GM06990 (cell line): Measurements from ENCODE around the gene PTRH1.

Experiments
- DNase-seq: peaks from one replicate; pipeline ENCODE4 v3.0.0-alpha.2; 2011; ENCODE audit not compliant: insufficient read length; ENCODE audit errors: extremely low read depth
- H3K27me3 ChIP-seq: replicated peaks from 2 replicates; pipeline ENCODE4 v1.6.0; 2011; ENCODE audit warnings: low read length; ENCODE audit not compliant: control insufficient read depth, insufficient read depth
- H3K36me3 ChIP-seq: 2 replicates; pipeline ENCODE4 v1.5.1; 2011; ENCODE audit warnings: low read length; ENCODE audit not compliant: control insufficient read depth, insufficient read depth
- H3K4me3 ChIP-seq: replicated peaks from 2 replicates; pipeline ENCODE4 v1.5.1; 2011; ENCODE audit warnings: low read depth, mild to moderate bottlenecking, control low read depth, low read length
- CTCF ChIP-seq: IDR thresholded peaks from 2 replicates; pipeline ENCODE4 v1.5.1; 2011; ENCODE audit warnings: low read length, control low read depth, mild to moderate bottlenecking, inconsistent platforms; ENCODE audit not compliant: insufficient read depth, poor library complexity, severe bottlenecking

PTRH1 gene

GRCh38 chr9:127707766-127708165 lies 7.7 kb downstream of the PTRH1 start:
- no peak overlapping the region for H3K4me3 ChIP-seq
- H3K27me3 ChIP-seq = no peaks in the 10 kb centered on the region
- TF ChIP-seq CTCF = peak; percentile 44
- H3K36me3 ChIP-seq = no peaks in the 10 kb centered on the region; the same call in 1 of the 2 replicates
- DNase-seq = no peak

GRCh38 chr9:127706836-127707241 lies 8.6 kb downstream of the PTRH1 start, which contains the start of gene CFAP157:
Gene CFAP157 (plus strand): TSS chr9:127706988. CDS start chr9:127707032, 44 bp downstream.
- H3K27me3 ChIP-seq = no peaks in the 10 kb centered on the region
- no peak for DNase-seq
- H3K4me3 ChIP-seq = no peak within 1 kb of the TSS
- H3K36me3 ChIP-seq = no peaks in the 10 kb centered on the region
- no peak for TF ChIP-seq CTCF

- H3K4me3 ChIP-seq = no peak overlapping the region
- H3K27me3 ChIP-seq = no peaks in the 10 kb centered on the region
- no peak for DNase-seq
- H3K36me3 ChIP-seq = no peaks in the 10 kb centered on the region
- no peak for TF ChIP-seq CTCF
These were observed 9.7 kb downstream of the PTRH1 start for GRCh38 chr9:127705577-127706379.

- TF ChIP-seq CTCF = no peak
- Histone ChIP-seq H3K27me3 (no peaks in the 10 kb centered on the region), H3K36me3 (no peaks in the 10 kb centered on the region), H3K4me3 (no peak overlapping the region)
- no peak for DNase-seq
These were observed 12.0 kb downstream of the PTRH1 start for GRCh38 chr9:127703289-127703946.

- Histone ChIP-seq H3K36me3 (no peaks in the 10 kb centered on the region), H3K4me3 (no peak overlapping the region), H3K27me3 (no peaks in the 10 kb centered on the region)
- TF ChIP-seq CTCF = no peak
- DNase-seq = no peak
These were observed 14.7 kb downstream of the PTRH1 start for GRCh38 chr9:127700594-127701255.
